GM10248 (cell line): ENCODE measurements around the gene POLR1D.

ENCODE experiments used
- CTCF ChIA-PET: fragments of 300-600 bp; sonication (Branson Sonifier 250); formaldehyde crosslinking; extraction: SDS; loops from one replicate; lab custom pipeline; 2021; ENCODE audit warnings: antibody characterized with exemption; lab: Yijun Ruan, JAX
- POLR2A ChIA-PET: fragments of 350-650 bp; sonication (Branson Sonifier 250); formaldehyde crosslinking; extraction: SDS; loops from one replicate; lab custom pipeline; 2020; ENCODE audit warnings: antibody characterized with exemption; lab: Yijun Ruan, JAX
- DNase-seq: peaks from one replicate; pipeline ENCODE4 v3.0.0; 2012; ENCODE audit errors: extremely low spot score
- CTCF ChIP-seq: IDR thresholded peaks from 2 replicates; pipeline ENCODE4 v1.5.1; 2012; ENCODE audit warnings: mild to moderate bottlenecking, low read depth; ENCODE audit errors: extremely low read depth, missing control alignments, control extremely low read depth

The POLR1D gene

GRCh38 chr13:27667946-27668345, 46.3 kb downstream of the POLR1D start:
- no peak for TF ChIP-seq CTCF
- ChIA-PET CTCF (interaction anchor here (0.8 to 1.4 kb wide), 4 partner anchors 9 to 111 kb away, joined by 3 to 5 read pairs (median 4); no protein-coding TSS in a partner anchor), POLR2A (no interaction called here)
- DNase-seq: no peak

GRCh38 chr13:27670861-27671260, 49.2 kb downstream of the POLR1D start:
- ChIA-PET POLR2A (no interaction called here), CTCF (no interaction called here)
- no peak for TF ChIP-seq CTCF
- no peak for DNase-seq

- no peak for TF ChIP-seq CTCF
- POLR2A ChIA-PET: no interaction called here
- CTCF ChIA-PET: no interaction called here
- DNase-seq: no peak
Observed at GRCh38 chr13:27672025-27672424, 50.3 kb downstream of the POLR1D start.
